HG03196 (cell line): ENCODE data around the gene QRICH1.

Experiments used
- ATAC-seq: cut with Tn5 transposase; IDR thresholded peaks from one replicate; pipeline ENCODE4 v1.9.1; 2021; ENCODE audit not compliant: unreplicated experiment

The QRICH1 gene

GRCh38 chr3:49093853-49094767, at the start of gene QRICH1:
Gene QRICH1, minus strand, starts transcription at chr3:49094071. Its CDS starts 17,054 bp downstream, at chr3:49077017.
- ATAC-seq: peak; percentile 78

GRCh38 chr3:49140080-49140479, 46.2 kb upstream of the QRICH1 start:
- ATAC-seq: no peak

GRCh38 chr3:49135499-49135898, 41.6 kb upstream of the QRICH1 start:
- ATAC-seq: no peak

- ATAC-seq: no peak
These were observed 40.8 kb upstream of the QRICH1 start for GRCh38 chr3:49134471-49135265.

GRCh38 chr3:49133226-49133951, 39.5 kb upstream of the QRICH1 start:
- no peak for ATAC-seq

- ATAC-seq: no peak
These were observed 38.8 kb upstream of the QRICH1 start, which contains the start of gene LAMB2 for GRCh38 chr3:49132437-49133225. Gene LAMB2, minus strand, starts transcription at chr3:49133050. Its CDS starts 183 bp downstream, at chr3:49132867.

- ATAC-seq: no peak
These were observed 38.2 kb upstream of the QRICH1 start for GRCh38 chr3:49132073-49132436.

GRCh38 chr3:49131576-49131975, 37.7 kb upstream of the QRICH1 start:
- ATAC-seq: no peak

- ATAC-seq: no peak
These were observed 37.2 kb upstream of the QRICH1 start for GRCh38 chr3:49131040-49131439.

- ATAC-seq: no peak
These were observed 31.3 kb upstream of the QRICH1 start for GRCh38 chr3:49124991-49125670.

GRCh38 chr3:49124203-49124602, 30.3 kb upstream of the QRICH1 start:
- ATAC-seq: no peak

GRCh38 chr3:49123687-49124086, 29.8 kb upstream of the QRICH1 start:
- no peak for ATAC-seq

GRCh38 chr3:49122886-49123545, 29.1 kb upstream of the QRICH1 start:
- ATAC-seq: no peak

- no peak for ATAC-seq
These were observed 28.6 kb upstream of the QRICH1 start for GRCh38 chr3:49122451-49122850.

GRCh38 chr3:49122022-49122421, 28.2 kb upstream of the QRICH1 start:
- no peak for ATAC-seq

- no peak for ATAC-seq
These were observed 27.4 kb upstream of the QRICH1 start for GRCh38 chr3:49121132-49121736.

GRCh38 chr3:49120438-49121131, 26.7 kb upstream of the QRICH1 start, which contains the start of gene USP19:
Gene USP19, minus strand, starts transcription at chr3:49120823. Its CDS starts 1,678 bp downstream, at chr3:49119145.
- ATAC-seq: peak; percentile 62

- ATAC-seq: no peak
These were observed 26.2 kb upstream of the QRICH1 start for GRCh38 chr3:49120096-49120437.
